Suprapubic skin (tissue), 4 donors: ENCODE data around the gene ANK3. TPM values are rescaled to one million over a fixed set of nuclear protein-coding genes. Genes with fewer than 3 reads are reported as not detected.

Experiments
- DNase-seq, 2 donors: peaks; one replicate each; pipeline ENCODE4 v3.0.0-alpha.2; 2019; ENCODE audit warnings: low spot score in 2 of 2
- H3K27ac ChIP-seq: fragments of 200-600 bp; sonication (generic); one replicate; pipeline ENCODE4 v1.5.1; 2019
- H3K27me3 ChIP-seq: fragments of 200-600 bp; sonication (generic); one replicate; pipeline ENCODE4 v1.5.1; 2019
- H3K36me3 ChIP-seq: fragments of 200-600 bp; sonication (generic); one replicate; pipeline ENCODE4 v1.5.1; 2019
- H3K4me1 ChIP-seq: fragments of 200-600 bp; sonication (generic); one replicate; pipeline ENCODE4 v1.5.1; 2019
- H3K4me3 ChIP-seq: fragments of 200-600 bp; sonication (generic); one replicate; pipeline ENCODE4 v1.5.1; 2019; ENCODE audit warnings: mild to moderate bottlenecking
- H3K9me3 ChIP-seq: fragments of 200-600 bp; sonication (generic); one replicate; pipeline ENCODE4 v1.5.1; 2019
- EP300 ChIP-seq: sonication (generic); formaldehyde crosslinking; IDR thresholded peaks from one replicate; pipeline ENCODE4 v1.6.1; 2017; ENCODE audit warnings: antibody characterized with exemption
- POLR2A ChIP-seq, 2 donors: fragments of 450-650 bp; IDR thresholded peaks; one replicate each; pipeline ENCODE4 v1.6.1; 2017; ENCODE audit warnings: antibody characterized with exemption in 2 of 2, mild to moderate bottlenecking in 2 of 2, moderate library complexity in 2 of 2
- POLR2AphosphoS5 ChIP-seq, 3 donors: sonication (generic); formaldehyde crosslinking; IDR thresholded peaks; one replicate each; pipeline ENCODE4 v1.6.1; 2017; ENCODE audit warnings: antibody characterized with exemption in 3 of 3
- WGBS: methylation state at CpG from one replicate; pipeline ENCODE4 v1.1.5; 2018; 5-methylcytosine and 5-hydroxymethylcytosine counted together
- total RNA-seq, 4 donors: library from RNA; depleted of rRNA; stranded (reverse); fragments of >200 nt; gene quantifications; one replicate each; pipeline ENCODE4 v1.1.0, GENCODE V29; 2016
- TF ChIP-seq, protein P1 (sequence below), 2 donors: fragments of 200-600 bp in 1 of 2; fragments of 450-650 bp in 1 of 2; sonication (generic) in 1 of 2; IDR thresholded peaks; one replicate each; pipeline ENCODE4 v1.5.1; 2016 to 2019; ENCODE audit warnings: antibody characterized with exemption in 2 of 2, mild to moderate bottlenecking in 1 of 2, moderate library complexity in 1 of 2

Gene ANK3
- total RNA-seq, 4 donors from 2014 or later = 89.1 to 191 (median 112) TPM

GRCh38 chr10:60101821-60102220, 287.9 kb downstream of the ANK3 start:
- no peak for DNase-seq
- Histone ChIP-seq H3K36me3 (peaks cover 7% of the 10 kb centered on the region), H3K27ac (no peak overlapping the region), H3K4me1 (no peaks in the 10 kb centered on the region), H3K9me3 (no peaks in the 10 kb centered on the region), H3K4me3 (no peak overlapping the region), H3K27me3 (no peaks in the 10 kb centered on the region)
- TF ChIP-seq, protein P1, sequence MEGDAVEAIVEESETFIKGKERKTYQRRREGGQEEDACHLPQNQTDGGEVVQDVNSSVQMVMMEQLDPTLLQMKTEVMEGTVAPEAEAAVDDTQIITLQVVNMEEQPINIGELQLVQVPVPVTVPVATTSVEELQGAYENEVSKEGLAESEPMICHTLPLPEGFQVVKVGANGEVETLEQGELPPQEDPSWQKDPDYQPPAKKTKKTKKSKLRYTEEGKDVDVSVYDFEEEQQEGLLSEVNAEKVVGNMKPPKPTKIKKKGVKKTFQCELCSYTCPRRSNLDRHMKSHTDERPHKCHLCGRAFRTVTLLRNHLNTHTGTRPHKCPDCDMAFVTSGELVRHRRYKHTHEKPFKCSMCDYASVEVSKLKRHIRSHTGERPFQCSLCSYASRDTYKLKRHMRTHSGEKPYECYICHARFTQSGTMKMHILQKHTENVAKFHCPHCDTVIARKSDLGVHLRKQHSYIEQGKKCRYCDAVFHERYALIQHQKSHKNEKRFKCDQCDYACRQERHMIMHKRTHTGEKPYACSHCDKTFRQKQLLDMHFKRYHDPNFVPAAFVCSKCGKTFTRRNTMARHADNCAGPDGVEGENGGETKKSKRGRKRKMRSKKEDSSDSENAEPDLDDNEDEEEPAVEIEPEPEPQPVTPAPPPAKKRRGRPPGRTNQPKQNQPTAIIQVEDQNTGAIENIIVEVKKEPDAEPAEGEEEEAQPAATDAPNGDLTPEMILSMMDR (IDR thresholded peaks at IDR 0.05) = no peak
- TF ChIP-seq POLR2AphosphoS5 (IDR thresholded peaks at IDR 0.05) (no peak), EP300 (no peak), POLR2A (IDR thresholded peaks at IDR 0.05) (no peak)
- 82% methylated on average over 4 of the region's 4 CpGs for WGBS

GRCh38 chr10:60099998-60100747, 289.5 kb downstream of the ANK3 start:
- TF ChIP-seq POLR2AphosphoS5 (IDR thresholded peaks at IDR 0.05) = no peak
- TF ChIP-seq POLR2A (IDR thresholded peaks at IDR 0.05) = no peak
- TF ChIP-seq EP300 = no peak
- TF ChIP-seq, protein P1 (IDR thresholded peaks at IDR 0.05) = peak; percentile 36 to 42

GRCh38 chr10:60098677-60099601, 290.7 kb downstream of the ANK3 start:
- Histone ChIP-seq H3K27ac (no peak overlapping the region), H3K4me1 (no peaks in the 10 kb centered on the region), H3K36me3 (peaks cover 7% of the 10 kb centered on the region), H3K27me3 (no peaks in the 10 kb centered on the region), H3K9me3 (no peaks in the 10 kb centered on the region), H3K4me3 (no peak overlapping the region)
- TF ChIP-seq, protein P1 (IDR thresholded peaks at IDR 0.05) = no peak
- TF ChIP-seq POLR2A (IDR thresholded peaks at IDR 0.05) = no peak
- TF ChIP-seq POLR2AphosphoS5 (IDR thresholded peaks at IDR 0.05) = no peak
- DNase-seq = no peak
- WGBS = 65% methylated on average over 4 of the region's 4 CpGs

More at GRCh38 chr10:60099998-60100747, 289.5 kb downstream of the ANK3 start:
- DNase-seq = no peak
- no peak overlapping the region for H3K4me3 ChIP-seq
- H3K9me3 ChIP-seq = no peaks in the 10 kb centered on the region
- no peaks in the 10 kb centered on the region for H3K27me3 ChIP-seq
- WGBS = 66% methylated on average over 2 of the region's 2 CpGs
- peaks cover 7% of the 10 kb centered on the region for H3K36me3 ChIP-seq
- H3K4me1 ChIP-seq = no peaks in the 10 kb centered on the region
- no peak overlapping the region for H3K27ac ChIP-seq

DNA sequence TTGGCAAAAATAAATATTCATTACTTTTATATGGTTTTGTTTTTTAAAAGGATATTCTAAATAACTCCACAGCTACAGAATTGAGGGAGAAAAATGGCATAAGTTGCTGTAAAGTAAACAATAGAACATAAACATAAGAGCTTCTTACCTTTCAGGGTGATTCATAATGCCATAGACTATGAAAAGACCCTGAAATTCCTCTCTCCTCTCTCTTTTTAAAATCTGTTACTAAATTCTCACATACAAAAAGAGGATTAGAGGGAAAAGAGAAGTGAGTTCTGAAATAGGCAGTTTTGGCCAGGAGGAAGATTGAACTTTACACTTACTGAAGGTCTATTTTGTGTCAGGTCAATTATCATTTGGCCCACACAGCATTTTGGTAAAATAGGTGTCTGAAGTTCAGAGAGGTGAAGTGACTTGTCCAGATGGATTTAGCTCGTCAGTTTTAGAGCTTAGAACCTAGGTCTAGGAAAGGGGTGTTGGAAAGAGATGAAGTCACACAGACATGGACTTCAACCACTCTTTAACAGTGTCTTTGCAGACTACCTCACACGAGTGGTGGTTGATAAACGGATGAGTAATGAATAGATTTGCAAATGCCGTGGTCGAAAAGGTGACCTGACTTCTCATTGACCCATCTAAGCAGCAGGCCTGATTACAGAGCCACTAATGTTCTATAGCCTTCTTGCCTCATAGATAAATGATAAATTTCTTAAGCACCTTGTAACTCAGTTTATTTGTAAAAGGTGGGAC, 292.7 kb downstream of the ANK3 start:
- no peaks in the 10 kb centered on the region for H3K4me1 ChIP-seq
- TF ChIP-seq POLR2AphosphoS5 (IDR thresholded peaks at IDR 0.05) (no peak), POLR2A (IDR thresholded peaks at IDR 0.05) (no peak), EP300 (no peak)
- TF ChIP-seq, protein P1 (IDR thresholded peaks at IDR 0.05) = no peak
- no peak for DNase-seq
- no peaks in the 10 kb centered on the region for H3K36me3 ChIP-seq
- no peak overlapping the region for H3K4me3 ChIP-seq
- WGBS = 84% methylated on average over 5 of the region's 5 CpGs
- no peaks in the 10 kb centered on the region for H3K9me3 ChIP-seq
- H3K27me3 ChIP-seq = no peaks in the 10 kb centered on the region
- H3K27ac ChIP-seq = no peak overlapping the region
